GM21529 (cell line): Measurements from ENCODE around the gene PRIMA1.

Source experiments
- ATAC-seq: cut with Tn5 transposase; IDR thresholded peaks from one replicate; pipeline ENCODE4 v1.9.1; 2021; ENCODE audit not compliant: unreplicated experiment

The PRIMA1 gene

GRCh38 chr14:93686268-93686667 lies 102.0 kb downstream of the PRIMA1 start:
- no peak for ATAC-seq

DNA sequence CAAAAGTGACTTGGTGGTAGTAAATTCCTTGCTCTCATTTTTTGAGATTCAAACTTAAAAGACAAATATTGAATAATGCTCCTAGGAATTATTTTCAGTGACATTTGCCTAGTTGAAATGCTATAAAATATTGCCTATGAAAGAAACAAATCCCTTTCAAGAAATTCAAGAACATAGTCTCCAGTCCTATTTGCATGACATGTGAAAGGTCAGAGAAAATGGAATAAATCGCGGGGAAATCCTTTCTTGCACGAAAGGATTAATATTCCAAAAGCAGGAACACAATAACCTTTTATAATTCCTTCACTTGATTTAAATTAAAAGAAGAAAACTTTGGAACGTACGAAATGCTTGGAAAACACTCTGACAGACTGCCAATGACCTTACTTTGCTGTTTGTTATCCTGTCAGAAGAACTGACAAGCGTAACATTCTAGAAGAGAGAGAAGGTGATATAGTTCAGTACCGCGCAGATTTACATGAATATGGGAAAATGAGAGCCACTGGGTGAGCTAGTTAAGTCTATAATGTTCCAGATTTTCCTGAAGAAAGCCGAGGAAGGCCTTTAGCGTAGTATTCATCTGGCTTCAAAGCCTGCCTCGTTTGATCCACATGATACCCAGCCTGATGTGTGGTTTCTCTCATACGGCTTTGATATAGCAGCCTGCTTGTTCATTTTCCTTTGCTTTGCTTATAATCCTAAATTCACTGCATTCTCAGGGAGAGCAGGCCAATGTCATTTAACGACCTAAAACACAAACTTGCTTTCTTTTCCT lies 103.0 kb downstream of the PRIMA1 start:
- ATAC-seq: no peak

GRCh38 chr14:93683226-93683625 lies 105.1 kb downstream of the PRIMA1 start:
- ATAC-seq: no peak

- ATAC-seq: no peak
These were observed 105.8 kb downstream of the PRIMA1 start for GRCh38 chr14:93682459-93682858.

DNA sequence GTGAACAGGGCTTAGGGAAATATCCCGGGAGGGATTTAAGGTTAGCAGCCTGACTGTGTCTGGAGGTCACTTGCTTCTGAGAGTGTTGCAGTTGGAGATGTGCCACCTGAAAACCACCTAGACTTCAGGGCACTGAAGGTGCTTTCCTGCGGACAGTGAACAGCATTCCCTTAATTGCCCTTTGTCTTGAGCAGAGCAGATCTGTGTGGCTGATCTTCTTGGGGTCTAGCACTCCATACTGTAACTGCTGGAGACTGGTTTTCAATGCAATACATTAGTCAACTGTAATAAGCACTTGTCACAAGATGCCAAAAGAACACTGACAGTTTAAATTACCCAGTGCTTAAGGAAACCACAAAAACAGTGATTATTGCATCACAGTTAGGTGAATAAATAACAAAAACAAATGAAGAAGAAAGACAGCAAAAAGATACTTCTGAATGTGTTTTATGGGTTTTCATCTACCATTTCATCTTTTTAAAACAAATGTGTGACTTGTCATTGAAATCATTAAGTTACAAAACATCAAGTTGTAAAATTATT lies 111.8 kb downstream of the PRIMA1 start:
- ATAC-seq: no peak

DNA sequence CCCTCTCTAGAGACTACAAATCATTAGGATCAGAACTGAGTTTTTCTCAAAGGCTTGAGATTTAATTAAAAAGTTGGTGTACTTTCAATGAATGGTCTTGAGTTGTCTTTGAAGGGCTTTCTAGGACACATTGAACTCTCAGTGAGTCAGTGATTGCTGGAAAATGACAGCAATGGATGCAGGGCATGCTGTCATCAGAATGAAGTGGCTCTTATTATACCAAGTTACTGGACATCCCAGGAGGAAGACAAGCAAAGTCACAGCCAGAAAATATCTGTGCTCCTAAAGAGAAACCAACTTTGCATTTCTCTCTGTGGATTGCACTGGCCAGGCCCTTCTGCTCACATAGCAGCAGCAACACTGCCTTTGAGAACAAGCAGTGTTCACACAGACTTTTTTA lies 112.6 kb downstream of the PRIMA1 start:
- ATAC-seq: no peak

DNA sequence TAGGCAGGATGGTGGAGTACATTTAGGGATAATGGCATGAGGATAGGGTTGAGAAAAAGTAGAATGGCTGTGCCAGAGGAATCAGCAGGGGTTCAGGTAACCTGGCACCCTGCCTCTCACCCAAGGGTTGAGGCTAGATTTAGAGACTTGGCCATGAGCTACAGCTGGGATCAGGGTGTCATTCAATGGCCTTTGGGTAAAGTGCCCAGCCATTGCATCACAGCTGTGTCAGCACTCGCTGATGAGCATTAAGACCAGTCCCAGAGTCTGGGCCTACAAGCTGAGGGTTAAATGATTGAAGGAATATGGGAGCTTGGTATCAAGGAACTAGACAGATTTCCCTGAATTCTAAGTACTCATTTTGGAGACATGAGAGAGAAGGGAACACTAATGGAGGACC lies 113.9 kb downstream of the PRIMA1 start:
- ATAC-seq: no peak

DNA sequence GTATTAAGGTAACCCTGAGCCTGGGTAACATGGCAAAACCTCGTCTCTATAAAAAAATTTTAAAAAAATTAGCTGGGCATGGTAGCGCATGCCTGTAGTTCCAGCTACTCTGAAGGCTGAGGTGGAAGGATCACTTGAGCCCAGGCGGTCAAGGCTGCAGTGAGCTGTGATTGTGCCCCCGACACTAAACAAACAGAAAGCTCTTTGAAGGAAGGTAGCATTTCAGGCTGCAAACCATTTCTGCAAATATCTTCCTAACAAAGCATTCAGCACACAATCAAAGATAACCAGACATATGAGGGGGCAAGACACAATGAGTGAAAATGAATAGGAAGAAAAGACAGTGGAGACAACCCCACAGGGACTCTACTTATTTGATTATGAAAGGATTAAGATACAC lies 118.7 kb downstream of the PRIMA1 start:
- no peak for ATAC-seq
